ENCODE results near the gene ZFR2.

The ZFR2 gene

DNA sequence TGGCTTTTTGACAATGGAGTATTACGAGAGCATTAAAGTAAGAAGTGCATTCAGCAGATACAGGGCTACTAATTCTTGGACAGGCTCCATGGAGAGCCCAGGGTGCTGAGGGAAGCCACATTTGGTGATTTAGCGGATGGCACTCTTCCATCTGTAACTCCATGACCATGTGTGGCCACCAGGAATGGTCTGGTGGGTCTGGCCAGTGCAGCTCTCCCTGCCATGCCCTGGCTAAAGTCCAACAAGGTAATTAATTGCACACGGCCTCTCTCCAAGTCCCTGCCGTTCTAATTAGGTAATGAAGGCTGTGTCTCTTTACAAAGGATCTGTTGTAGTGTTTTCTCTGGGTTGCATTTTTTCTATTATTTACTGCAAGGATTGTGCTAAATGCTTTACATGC lies 4.3 kb upstream of the ZFR2 start:
- DNase-seq (ENCODE audit: low read depth) = no peak

DNA sequence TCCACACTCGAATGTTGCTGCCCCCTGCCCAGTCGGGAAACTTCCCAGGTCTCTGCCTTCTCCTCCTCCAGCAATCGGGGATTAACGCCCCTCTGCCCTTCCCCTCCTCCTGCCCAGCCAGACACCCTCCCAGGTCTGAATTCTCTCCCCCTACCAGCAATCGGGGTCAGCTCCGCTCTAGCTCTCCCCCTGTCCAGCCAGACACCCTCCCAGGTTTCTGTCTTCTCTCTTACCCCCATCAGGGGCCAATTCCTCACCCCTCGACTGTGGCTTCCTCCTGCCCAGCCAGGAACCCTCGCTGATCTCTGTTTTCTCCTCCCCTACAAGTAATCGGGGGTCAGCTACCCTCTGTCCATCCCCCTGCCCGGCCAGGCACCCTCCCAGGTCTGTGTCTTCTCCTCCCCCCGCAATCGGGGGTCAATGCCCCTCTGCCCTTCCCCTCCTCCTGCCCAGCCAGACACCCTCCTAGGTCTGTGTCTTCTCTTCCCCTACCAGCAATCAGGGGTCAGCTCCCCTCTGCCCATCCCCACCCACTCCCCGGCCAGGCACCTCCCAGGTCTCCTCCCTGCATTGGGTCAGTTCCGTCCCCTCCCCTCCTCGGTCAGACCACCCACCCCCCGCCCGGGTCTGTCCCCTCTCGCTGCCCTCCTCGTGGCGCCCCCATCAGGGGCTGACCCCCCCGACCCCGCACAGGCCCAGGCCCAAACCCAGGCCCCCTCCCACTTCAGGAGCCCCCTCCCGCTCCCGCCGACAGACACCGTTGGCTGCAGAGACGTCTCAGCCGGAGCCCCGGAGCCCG lies 668 bp downstream of the ZFR2 start:
- DNase-seq (ENCODE audit: low read depth) = no peak

DNA sequence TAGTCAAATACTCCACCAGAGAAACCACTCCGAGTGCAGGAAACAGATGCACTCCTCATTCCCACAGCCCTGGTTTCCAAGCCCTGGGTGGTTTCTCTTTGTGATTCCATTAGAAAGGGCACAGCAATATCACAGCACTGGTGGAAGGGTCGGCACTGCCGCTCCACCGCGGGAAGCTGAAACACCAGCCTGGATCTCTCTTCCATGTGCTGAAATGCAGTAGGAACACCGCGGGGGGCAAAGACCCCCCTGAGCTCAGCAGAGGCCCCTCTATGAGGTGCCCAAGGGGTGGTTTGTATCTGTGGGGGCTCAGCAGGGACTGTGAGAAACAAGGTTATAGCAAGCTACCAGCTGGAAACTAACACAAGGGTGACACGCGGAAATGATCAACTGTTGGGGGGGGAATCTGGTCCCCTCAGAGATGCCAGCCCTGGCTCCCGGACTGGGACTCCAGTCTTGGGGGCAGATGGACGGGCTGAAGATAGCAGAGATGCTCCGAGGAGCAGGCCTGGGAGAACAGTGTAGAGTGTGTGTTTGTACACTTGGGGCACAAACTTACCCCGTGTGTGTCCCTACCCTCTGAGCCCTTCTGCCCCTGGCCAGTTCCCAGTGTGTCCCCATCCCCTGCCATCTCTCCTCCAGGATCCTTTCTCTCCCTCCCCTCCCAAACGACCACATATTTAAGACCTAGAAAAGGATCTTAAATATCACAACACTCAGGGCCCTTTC lies 1.8 kb downstream of the ZFR2 start:
- DNase-seq (ENCODE audit: low read depth) = no peak

DNA sequence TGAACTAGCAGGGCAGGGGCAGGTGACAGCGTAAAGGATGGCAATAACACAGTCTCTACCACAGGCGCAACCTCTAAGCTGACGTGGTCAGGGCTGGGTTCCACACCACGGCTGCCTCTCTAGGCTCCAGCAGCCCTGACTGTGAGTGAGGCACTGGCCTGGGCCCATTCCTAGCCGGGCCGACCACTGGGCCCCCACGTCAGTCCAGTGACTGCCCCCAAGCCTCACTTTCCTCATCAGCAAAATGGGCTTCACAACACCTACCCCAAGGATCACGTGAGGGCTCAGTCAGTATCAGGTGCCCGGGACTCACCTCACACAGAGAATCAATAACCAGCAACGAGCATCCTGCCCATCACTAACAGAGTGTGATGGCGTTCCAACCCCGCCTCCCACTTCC lies 5.2 kb downstream of the ZFR2 start:
- no peak for DNase-seq (ENCODE audit: low read depth)

DNA sequence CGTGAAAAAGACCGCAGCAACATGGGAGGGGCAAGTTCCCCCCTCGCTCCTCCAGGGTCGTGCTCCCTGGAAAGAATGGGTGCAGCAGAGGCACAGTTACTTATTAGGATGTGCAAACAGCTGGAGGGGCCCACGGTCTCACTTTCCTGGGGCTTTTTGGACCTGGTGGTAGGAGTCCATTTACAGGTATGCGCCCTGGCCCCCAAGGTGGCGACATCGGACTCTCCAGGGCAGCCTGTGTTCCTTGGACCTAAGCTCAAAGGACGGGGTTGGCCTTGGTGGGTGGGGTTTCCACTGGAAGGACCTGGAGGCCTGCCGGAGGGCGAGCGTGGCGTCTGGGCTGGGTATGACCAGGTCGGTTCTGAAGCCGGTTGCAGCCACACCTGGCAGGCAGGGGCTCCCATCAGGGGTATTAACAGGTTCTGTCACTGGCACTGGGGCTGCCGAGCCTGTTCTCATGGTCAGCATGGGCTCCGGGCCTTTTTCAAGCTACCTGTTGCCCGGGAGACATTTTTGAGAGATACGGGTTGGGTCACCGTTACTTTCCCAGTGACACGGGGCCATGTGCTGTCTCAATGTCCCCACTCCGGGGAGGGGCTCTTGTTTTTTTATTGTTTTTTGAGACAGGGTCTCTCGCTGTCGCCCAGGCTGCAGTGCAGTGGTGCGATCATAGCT lies 5.9 kb downstream of the ZFR2 start:
- no peak for DNase-seq (ENCODE audit: low read depth)

DNA sequence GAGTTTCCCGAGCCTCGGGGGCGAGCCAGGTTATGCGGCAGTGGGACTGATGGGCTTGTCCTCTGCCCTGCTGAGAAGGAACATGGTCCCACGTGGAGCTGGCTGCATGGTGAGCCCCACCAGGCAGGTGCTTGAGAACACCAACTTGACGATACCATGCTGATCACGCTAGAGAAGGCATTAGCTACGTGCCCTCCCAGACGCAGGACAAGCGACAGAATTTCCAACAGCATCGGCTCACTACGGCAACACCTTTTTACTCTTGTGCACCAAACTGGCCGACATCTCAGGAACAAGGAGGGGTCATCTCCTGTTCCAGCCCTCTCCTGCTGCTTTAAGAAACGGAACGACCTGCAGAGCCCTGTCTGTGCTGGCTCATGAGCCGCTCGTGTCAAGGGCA lies 8.3 kb downstream of the ZFR2 start:
- no peak for DNase-seq (ENCODE audit: low read depth)

DNA sequence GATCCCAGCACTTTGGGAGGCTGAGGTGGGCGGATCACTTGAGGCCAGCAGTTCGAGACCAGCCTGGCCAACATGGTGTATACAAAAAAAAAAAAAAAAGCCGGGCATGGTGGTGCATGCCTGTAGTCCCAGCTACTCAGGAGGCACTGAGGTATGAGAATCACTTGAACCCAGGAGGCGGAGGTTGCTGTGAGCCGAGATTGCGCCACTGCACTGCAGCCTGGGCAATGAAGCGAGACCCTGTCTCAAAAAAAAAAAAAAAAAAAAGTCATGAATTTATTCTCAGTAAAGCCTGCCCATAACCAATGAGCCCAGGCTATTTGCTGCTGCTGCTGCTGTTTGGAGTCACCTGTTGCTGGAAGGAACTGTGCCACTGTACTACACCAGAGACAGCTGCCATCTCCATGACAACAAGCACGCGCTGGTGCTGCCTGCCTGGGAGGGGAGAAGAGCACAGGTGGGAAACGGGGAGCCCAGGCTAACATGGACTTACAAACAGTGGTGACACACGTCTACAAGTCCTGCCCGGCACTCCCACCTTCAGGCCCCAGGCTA lies 11.3 kb downstream of the ZFR2 start:
- DNase-seq (ENCODE audit: low read depth) = no peak

DNA sequence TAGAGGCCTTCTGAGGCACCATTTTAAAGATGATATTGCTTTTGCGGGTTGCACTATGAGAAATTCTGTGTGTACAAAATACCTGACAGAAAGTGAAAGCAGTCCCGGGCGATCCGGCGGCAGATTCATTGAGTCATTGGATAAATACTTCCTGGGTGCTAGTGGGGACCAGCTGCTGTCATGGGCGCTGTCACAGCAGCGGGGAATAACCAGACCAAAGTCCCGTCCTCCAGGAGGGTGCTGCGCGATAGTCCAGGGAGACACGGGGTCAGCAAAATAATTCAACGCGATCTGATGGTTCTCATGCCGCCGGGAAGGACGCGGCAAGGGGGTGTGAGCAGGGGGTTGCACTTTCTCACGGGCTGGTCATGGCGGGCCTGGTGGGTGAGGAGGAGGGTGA lies 13.5 kb downstream of the ZFR2 start:
- DNase-seq (ENCODE audit: low read depth) = no peak

DNA sequence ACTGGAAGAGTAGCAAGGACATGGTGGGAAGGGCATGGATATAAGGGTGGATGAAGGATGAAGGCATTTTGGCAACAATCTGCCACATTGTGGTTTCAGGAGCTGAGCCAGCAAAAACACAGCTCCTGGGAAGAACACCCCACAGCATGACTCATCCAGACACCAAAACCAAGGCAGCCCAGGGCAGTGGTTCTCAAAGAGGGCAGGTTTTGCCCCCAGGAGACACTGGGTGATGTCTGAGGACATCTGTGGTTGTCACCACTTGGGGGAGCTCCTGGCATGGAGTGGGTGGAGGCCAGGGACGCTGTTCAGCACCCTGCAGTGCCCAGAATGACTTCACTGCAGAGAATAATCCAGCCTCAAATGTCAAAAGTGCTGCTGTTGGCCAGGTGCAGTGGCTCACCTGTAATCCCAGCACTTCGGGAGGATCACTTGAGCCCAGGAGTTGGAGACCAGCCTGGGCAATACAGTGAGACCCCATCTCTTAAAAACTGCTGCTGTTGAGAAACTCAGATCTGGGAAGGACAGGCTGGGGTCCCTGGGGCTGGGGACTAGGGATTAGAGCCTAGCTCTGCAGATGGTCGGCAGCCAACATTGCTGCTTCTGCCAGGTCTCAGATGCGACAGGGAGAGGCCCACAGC lies 16.1 kb downstream of the ZFR2 start:
- no peak for DNase-seq (ENCODE audit: low read depth)

DNA sequence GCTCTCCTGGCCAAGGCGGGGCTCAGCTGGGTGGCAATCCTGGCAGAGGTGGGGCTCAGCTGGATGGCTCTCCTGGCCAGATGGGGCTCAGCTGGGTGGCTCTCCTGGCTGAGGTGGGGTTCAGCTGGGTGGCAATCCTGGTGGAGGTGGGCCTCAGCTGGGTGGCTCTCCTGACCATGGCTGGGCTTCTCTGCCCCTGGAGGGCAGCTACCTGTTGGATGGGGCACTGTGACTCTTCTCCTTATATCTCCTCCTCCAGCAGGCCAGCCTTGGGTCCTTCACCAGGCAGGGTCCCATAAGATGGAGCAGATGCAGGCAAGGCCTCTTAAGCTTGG lies 16.7 kb downstream of the ZFR2 start:
- DNase-seq (ENCODE audit: low read depth) = no peak

DNA sequence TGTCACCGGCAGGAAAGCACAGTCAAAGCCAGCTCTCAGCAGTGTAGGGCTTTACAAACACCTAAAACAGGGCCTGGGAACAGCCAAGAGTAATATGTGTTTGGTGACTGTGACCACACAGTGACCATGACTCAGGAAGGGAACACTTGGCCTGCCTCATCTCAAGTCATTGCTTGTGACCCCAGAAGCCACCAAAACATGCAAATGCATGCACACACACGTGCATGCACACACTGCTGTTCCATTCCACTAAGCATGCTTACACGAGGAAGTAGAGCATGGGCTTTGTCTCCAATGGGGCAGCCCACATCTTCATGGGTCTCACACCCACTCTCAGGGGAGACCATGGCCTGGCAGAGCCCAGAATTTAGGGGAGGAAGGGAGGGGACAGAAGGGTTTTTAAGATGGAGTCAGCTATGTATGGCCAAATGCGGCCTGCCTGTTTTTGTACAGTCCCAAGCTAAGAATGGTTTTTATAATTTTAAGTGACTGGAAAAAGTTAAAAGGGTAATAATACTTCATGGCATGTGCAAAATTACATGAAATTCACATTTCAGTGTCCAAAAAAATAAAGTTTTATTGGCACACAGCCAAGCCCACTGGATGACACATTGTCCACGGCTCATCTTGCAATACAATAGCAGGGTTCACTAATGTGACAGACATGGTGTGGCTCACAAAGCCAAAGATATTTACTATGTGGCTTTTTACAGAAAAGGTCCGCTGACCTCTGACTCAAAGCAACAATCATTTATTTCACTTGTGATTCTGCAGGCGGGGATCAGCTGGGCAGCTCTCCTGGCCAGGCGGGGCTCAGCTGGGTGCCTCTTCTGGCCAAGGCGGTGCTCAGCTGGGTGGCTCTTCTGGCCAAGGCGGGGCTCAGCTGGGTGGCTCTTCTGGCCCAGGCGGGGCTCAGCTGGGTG lies 17.3 kb downstream of the ZFR2 start:
- no peak for DNase-seq (ENCODE audit: low read depth)

DNA sequence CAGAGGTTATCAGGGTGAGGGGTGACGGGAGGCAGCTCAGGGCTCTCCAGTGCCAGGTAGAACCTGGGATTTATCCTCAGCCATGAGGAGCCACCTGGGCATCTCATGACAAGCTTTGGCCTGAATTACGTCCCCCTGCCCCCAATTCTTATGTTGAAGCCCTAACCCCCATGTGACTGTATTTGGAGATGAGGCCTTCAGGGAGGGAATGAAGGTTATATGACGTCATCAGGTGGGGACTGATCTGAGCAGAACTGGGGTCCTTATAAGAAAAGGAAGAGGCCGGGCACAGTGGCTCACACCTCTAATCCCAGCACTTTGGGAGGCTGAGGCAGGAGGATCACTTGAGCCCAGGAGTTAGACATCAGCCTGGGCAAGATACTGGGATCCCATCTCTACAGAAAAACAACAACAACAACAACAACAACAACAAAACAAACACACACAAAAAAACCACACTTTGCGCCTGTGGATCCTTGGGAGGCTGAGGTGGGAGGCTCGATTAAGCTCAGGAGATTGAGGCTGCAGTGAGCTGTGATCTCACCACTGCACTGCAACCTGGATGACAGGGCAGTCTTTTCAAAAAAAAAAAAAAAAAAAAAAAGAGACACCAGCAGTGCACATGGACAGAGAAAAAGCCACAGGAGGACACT lies 18.4 kb downstream of the ZFR2 start:
- no peak for DNase-seq (ENCODE audit: low read depth)

DNA sequence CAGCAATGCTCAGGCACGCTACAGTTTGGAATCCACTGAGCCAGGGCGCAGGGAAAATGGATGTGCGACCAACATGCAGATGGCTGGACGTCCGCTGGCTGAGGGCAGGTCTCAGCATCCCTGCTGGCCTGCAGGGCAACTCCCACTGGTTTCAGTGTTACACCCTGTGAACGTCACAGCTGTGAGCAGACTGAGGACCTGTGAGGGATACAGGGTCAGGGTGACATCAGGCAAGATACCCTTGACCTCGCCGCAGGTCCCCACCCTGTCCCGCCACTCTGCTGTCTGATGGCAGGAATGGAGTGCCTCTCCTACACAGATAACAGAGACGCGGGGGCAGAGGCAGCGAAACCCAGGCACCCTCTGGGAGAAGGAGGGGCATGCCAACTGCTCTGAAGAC lies 19.1 kb downstream of the ZFR2 start:
- DNase-seq (ENCODE audit: low read depth) = no peak

DNA sequence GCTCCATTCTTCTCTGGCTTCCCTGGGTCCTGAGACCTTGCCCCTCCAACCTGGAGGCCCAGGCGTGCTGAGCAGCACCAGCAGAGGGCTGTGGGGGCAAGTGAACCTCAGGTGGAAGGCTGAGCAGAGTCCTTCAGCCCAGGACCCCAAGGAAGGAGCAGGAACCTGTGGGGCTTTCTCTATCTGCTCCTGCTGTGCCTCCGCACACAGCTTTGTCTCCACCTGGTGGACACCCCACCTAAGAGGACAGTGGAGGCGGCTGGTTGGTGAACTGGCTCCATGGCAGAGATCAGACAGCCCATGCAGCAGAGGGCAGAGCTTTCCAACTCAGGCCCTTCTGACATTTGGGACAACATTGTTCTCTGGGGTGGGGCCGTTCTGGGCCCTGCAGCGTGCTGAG lies 19.7 kb downstream of the ZFR2 start:
- DNase-seq (ENCODE audit: low read depth) = no peak

DNA sequence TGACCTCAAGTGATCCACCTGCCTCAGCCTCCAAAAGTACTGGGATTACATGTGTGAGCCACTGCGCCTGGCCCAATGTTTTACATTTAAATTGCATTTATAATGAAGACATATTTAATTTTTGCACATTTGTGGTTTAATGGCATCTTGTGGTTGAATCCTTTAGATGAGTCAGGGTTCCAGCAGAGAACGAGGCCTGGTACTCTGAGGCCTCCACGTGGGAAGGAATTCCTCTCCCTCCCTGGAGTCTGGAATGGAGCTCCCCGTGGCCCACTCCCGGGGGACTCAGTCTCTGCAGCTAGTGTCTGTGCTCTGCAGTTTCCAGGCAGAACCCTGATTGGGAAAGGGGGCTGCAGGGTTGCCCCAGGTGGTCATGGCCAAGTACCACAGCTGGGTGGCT lies 24.2 kb downstream of the ZFR2 start:
- DNase-seq (ENCODE audit: low read depth) = no peak

DNA sequence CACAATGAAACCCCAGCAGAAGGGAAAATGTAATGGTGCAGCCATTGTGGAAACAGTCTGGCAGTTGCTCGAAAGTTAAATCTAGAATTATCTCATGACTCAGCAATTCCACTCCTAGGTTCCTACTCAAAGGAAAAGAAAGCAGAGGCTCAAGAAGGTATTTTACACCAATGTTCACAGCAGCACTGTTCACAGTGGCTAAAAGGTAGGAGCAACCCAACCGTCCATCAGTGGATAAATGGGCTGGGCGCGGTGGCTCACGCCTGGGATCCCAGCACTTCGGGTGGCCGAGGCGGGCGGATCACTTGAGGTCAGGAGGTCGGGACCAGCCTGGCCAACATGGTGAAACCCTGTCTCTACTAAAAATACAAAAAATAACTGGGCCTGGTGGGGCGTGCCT lies 25.9 kb downstream of the ZFR2 start:
- DNase-seq (ENCODE audit: low read depth) = no peak

DNA sequence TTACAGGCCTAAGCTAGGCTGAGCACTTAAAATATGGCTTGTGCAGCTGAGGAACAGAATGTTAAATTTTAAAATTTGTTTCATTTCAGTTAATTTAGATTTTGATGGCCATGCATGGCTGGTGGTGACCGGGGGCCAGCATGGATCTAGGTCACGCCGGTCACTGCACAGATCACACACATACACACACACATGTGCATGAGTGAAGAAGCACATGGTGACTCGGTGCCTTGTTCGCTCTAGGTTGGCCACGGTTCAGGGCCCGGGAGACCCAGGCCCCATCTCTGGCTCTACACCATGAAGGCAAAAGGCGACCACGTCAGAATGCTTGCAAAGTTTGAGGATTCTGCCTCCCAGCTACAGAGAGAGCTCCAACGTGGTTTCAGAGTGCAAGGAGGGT lies 28.0 kb downstream of the ZFR2 start:
- DNase-seq (ENCODE audit: low read depth) = no peak

DNA sequence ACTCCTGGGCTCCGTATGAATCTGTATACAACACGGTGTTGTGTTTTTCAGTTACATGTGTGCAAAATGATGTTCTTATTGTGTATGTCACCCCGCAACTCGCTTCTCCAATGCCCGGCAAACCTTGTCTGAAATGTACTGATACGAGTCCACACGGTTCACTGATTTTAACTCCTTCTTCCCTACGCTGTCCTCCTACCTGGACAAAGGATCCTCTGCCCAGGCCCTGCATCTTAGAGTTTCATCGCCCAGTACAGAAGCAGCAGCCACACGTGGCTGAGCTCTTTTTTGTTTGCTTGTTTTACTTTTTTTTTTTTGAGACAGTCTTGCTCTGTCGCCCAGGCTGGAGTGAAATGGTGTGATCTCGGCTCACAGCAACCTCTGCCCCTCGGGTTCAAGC lies 28.9 kb downstream of the ZFR2 start:
- no peak for DNase-seq (ENCODE audit: low read depth)

DNA sequence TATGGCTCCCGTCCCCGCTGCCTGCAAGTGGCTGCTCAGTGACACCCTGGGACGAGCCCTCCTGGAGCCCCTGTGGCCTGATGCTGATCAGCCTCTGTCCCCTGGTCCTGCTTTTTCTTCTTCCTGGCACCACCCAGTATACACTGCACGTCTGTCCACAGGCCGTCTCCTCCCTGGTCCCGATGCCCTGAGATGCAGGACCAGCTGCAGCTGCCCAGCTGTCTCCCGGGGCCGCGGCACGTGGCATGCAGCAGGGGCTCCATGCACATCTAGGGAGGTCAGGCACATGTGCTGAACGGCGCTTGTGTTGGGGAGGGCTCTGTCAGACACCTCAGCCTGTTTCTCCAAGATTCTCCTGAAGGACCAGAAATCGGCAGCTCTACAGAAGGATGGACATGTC lies 30.2 kb downstream of the ZFR2 start:
- DNase-seq (ENCODE audit: low read depth) = no peak

DNA sequence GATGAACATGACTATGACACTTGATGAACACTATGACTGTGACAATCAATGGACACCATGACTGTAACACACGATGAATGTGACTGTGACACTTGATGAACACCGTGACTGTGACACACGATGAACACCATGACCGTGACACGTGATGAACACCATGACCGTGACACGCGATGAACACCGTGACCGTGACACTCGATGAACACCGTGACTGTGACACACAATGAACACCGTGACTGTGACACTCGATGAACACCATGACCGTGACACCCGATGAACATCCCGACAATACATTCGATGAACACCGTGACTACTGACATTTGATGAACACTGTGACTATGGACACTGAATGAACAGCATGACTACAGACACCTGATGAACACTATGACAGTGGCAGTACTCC lies 30.9 kb downstream of the ZFR2 start:
- DNase-seq (ENCODE audit: low read depth) = no peak

DNA sequence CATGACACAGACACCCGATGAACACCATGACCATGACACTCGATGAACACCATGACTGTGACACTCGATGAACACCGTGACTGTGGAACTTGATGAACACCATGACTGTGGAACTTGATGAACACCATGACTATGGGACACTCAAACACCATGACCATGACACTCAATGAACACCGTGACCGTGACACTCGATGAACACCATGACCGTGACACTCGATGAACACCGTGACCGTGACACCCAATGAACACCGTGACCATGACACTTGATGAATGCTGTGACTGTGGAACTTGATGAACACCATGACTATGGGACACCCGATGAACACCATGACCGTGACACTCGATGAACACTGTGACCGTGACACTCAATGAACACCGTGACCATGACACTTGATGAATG lies 31.5 kb downstream of the ZFR2 start:
- no peak for DNase-seq (ENCODE audit: low read depth)
